ENCODE data around the gene HIBADH.

Gene HIBADH

GRCh38 chr7:27549606-27550005 is 113.1 kb downstream of the HIBADH start:
- no peaks in the 10 kb centered on the region for H3K27me3 ChIP-seq (ENCODE audit: insufficient read depth, low read length)
- no peaks in the 10 kb centered on the region for H3K36me3 ChIP-seq (ENCODE audit: insufficient read depth, low read length)
- no peaks in the 10 kb centered on the region for H3K79me2 ChIP-seq (ENCODE audit: control insufficient read depth, insufficient read depth, low read length, unreplicated experiment)
- no peak overlapping the region for H2AFZ ChIP-seq (ENCODE audit: low read length, unreplicated experiment)
- no peak overlapping the region for H3K4me3 ChIP-seq (ENCODE audit: low read depth, low read length)
- H3K4me1 ChIP-seq (ENCODE audit: control insufficient read depth, insufficient read depth, low read length, unreplicated experiment) = no peaks in the 10 kb centered on the region
- H3K27ac ChIP-seq (ENCODE audit: low read depth, low read length) = no peak overlapping the region

- no peak overlapping the region for H3K27ac ChIP-seq (ENCODE audit: low read depth, low read length)
- no peak overlapping the region for H2AFZ ChIP-seq (ENCODE audit: low read length, unreplicated experiment)
- H3K27me3 ChIP-seq (ENCODE audit: insufficient read depth, low read length) = no peaks in the 10 kb centered on the region
- H3K36me3 ChIP-seq (ENCODE audit: insufficient read depth, low read length) = no peaks in the 10 kb centered on the region
- H3K4me1 ChIP-seq (ENCODE audit: control insufficient read depth, insufficient read depth, low read length, unreplicated experiment) = no peaks in the 10 kb centered on the region
- H3K79me2 ChIP-seq (ENCODE audit: control insufficient read depth, insufficient read depth, low read length, unreplicated experiment) = no peaks in the 10 kb centered on the region
- H3K4me3 ChIP-seq (ENCODE audit: low read depth, low read length) = no peak overlapping the region
Observed at GRCh38 chr7:27548304-27548703, 114.4 kb downstream of the HIBADH start.

GRCh38 chr7:27547401-27547800 is 115.3 kb downstream of the HIBADH start:
- no peaks in the 10 kb centered on the region for H3K4me1 ChIP-seq (ENCODE audit: control insufficient read depth, insufficient read depth, low read length, unreplicated experiment)
- no peak overlapping the region for H3K4me3 ChIP-seq (ENCODE audit: low read depth, low read length)
- H2AFZ ChIP-seq (ENCODE audit: low read length, unreplicated experiment) = no peak overlapping the region
- no peak overlapping the region for H3K27ac ChIP-seq (ENCODE audit: low read depth, low read length)
- H3K79me2 ChIP-seq (ENCODE audit: control insufficient read depth, insufficient read depth, low read length, unreplicated experiment) = no peaks in the 10 kb centered on the region
- 0 out of 2 replicates have a peak, but pooled peaks cover 5% of the 10 kb centered on the region for H3K36me3 ChIP-seq (ENCODE audit: insufficient read depth, low read length)
- H3K27me3 ChIP-seq (ENCODE audit: insufficient read depth, low read length) = no peaks in the 10 kb centered on the region

- Histone ChIP-seq H3K27me3 (ENCODE audit: insufficient read depth, low read length) (no peaks in the 10 kb centered on the region), H2AFZ (ENCODE audit: low read length, unreplicated experiment) (no peak overlapping the region), H3K4me3 (ENCODE audit: low read depth, low read length) (no peak overlapping the region), H3K4me1 (ENCODE audit: control insufficient read depth, insufficient read depth, low read length, unreplicated experiment) (no peaks in the 10 kb centered on the region), H3K79me2 (ENCODE audit: control insufficient read depth, insufficient read depth, low read length, unreplicated experiment) (no peaks in the 10 kb centered on the region), H3K27ac (ENCODE audit: low read depth, low read length) (no peak overlapping the region), H3K36me3 (ENCODE audit: insufficient read depth, low read length) (peaks cover 10% of the 10 kb centered on the region)
Observed at GRCh38 chr7:27546610-27547009, 116.1 kb downstream of the HIBADH start.

- H3K79me2 ChIP-seq (ENCODE audit: control insufficient read depth, insufficient read depth, low read length, unreplicated experiment) = no peaks in the 10 kb centered on the region
- no peaks in the 10 kb centered on the region for H3K4me1 ChIP-seq (ENCODE audit: control insufficient read depth, insufficient read depth, low read length, unreplicated experiment)
- H3K27ac ChIP-seq (ENCODE audit: low read depth, low read length) = no peak overlapping the region
- H3K36me3 ChIP-seq (ENCODE audit: insufficient read depth, low read length) = peaks cover 8% of the 10 kb centered on the region; the same call in 1 of the 2 replicates
- no peak overlapping the region for H3K4me3 ChIP-seq (ENCODE audit: low read depth, low read length)
- H2AFZ ChIP-seq (ENCODE audit: low read length, unreplicated experiment) = no peak overlapping the region
- H3K27me3 ChIP-seq (ENCODE audit: insufficient read depth, low read length) = no peaks in the 10 kb centered on the region
Observed at GRCh38 chr7:27535795-27536194, 126.9 kb downstream of the HIBADH start.

GRCh38 chr7:27533652-27534081 is 129.0 kb downstream of the HIBADH start:
- no peak overlapping the region for H2AFZ ChIP-seq (ENCODE audit: low read length, unreplicated experiment)
- no peaks in the 10 kb centered on the region for H3K79me2 ChIP-seq (ENCODE audit: control insufficient read depth, insufficient read depth, low read length, unreplicated experiment)
- no peak overlapping the region for H3K27ac ChIP-seq (ENCODE audit: low read depth, low read length)
- H3K36me3 ChIP-seq (ENCODE audit: insufficient read depth, low read length) = peaks cover 8% of the 10 kb centered on the region; the same call in 1 of the 2 replicates
- H3K4me3 ChIP-seq (ENCODE audit: low read depth, low read length) = no peak overlapping the region
- H3K27me3 ChIP-seq (ENCODE audit: insufficient read depth, low read length) = no peaks in the 10 kb centered on the region
- no peaks in the 10 kb centered on the region for H3K4me1 ChIP-seq (ENCODE audit: control insufficient read depth, insufficient read depth, low read length, unreplicated experiment)

- Histone ChIP-seq H3K79me2 (ENCODE audit: control insufficient read depth, insufficient read depth, low read length, unreplicated experiment) (no peaks in the 10 kb centered on the region), H3K4me1 (ENCODE audit: control insufficient read depth, insufficient read depth, low read length, unreplicated experiment) (no peaks in the 10 kb centered on the region), H3K4me3 (ENCODE audit: low read depth, low read length) (no peak overlapping the region), H3K27ac (ENCODE audit: low read depth, low read length) (no peak overlapping the region), H2AFZ (ENCODE audit: low read length, unreplicated experiment) (no peak overlapping the region), H3K36me3 (ENCODE audit: insufficient read depth, low read length) (peaks cover 8% of the 10 kb centered on the region; the same call in 1 of the 2 replicates), H3K27me3 (ENCODE audit: insufficient read depth, low read length) (no peaks in the 10 kb centered on the region)
Observed at GRCh38 chr7:27532314-27532713, 130.4 kb downstream of the HIBADH start.

- no peak overlapping the region for H2AFZ ChIP-seq (ENCODE audit: low read length, unreplicated experiment)
- no peaks in the 10 kb centered on the region for H3K27me3 ChIP-seq (ENCODE audit: insufficient read depth, low read length)
- H3K27ac ChIP-seq (ENCODE audit: low read depth, low read length) = no peak overlapping the region
- H3K4me3 ChIP-seq (ENCODE audit: low read depth, low read length) = no peak overlapping the region
- H3K36me3 ChIP-seq (ENCODE audit: insufficient read depth, low read length) = peaks cover 21% of the 10 kb centered on the region
- H3K79me2 ChIP-seq (ENCODE audit: control insufficient read depth, insufficient read depth, low read length, unreplicated experiment) = no peaks in the 10 kb centered on the region
- no peaks in the 10 kb centered on the region for H3K4me1 ChIP-seq (ENCODE audit: control insufficient read depth, insufficient read depth, low read length, unreplicated experiment)
Observed at GRCh38 chr7:27527348-27527714, 135.4 kb downstream of the HIBADH start.

- H3K27ac ChIP-seq (ENCODE audit: low read depth, low read length) = no peak overlapping the region
- H3K4me3 ChIP-seq (ENCODE audit: low read depth, low read length) = no peak overlapping the region
- no peak overlapping the region for H2AFZ ChIP-seq (ENCODE audit: low read length, unreplicated experiment)
- no peaks in the 10 kb centered on the region for H3K4me1 ChIP-seq (ENCODE audit: control insufficient read depth, insufficient read depth, low read length, unreplicated experiment)
- H3K27me3 ChIP-seq (ENCODE audit: insufficient read depth, low read length) = no peaks in the 10 kb centered on the region
- H3K79me2 ChIP-seq (ENCODE audit: control insufficient read depth, insufficient read depth, low read length, unreplicated experiment) = no peaks in the 10 kb centered on the region
- H3K36me3 ChIP-seq (ENCODE audit: insufficient read depth, low read length) = peaks cover 21% of the 10 kb centered on the region
Observed at GRCh38 chr7:27526611-27527347, 135.9 kb downstream of the HIBADH start.

GRCh38 chr7:27526131-27526530 is 136.6 kb downstream of the HIBADH start:
- no peak overlapping the region for H3K27ac ChIP-seq (ENCODE audit: low read depth, low read length)
- no peak overlapping the region for H3K4me3 ChIP-seq (ENCODE audit: low read depth, low read length)
- no peaks in the 10 kb centered on the region for H3K4me1 ChIP-seq (ENCODE audit: control insufficient read depth, insufficient read depth, low read length, unreplicated experiment)

GRCh38 chr7:27523321-27523720 is 139.4 kb downstream of the HIBADH start:
- peaks cover 14% of the 10 kb centered on the region for H3K36me3 ChIP-seq (ENCODE audit: insufficient read depth, low read length)
- no peak overlapping the region for H3K4me3 ChIP-seq (ENCODE audit: low read depth, low read length)
- H2AFZ ChIP-seq (ENCODE audit: low read length, unreplicated experiment) = no peak overlapping the region

More at GRCh38 chr7:27526131-27526530, 136.6 kb downstream of the HIBADH start:
- H3K27me3 ChIP-seq (ENCODE audit: insufficient read depth, low read length) = no peaks in the 10 kb centered on the region
- no peaks in the 10 kb centered on the region for H3K79me2 ChIP-seq (ENCODE audit: control insufficient read depth, insufficient read depth, low read length, unreplicated experiment)
- H3K36me3 ChIP-seq (ENCODE audit: insufficient read depth, low read length) = peaks cover 21% of the 10 kb centered on the region
- H2AFZ ChIP-seq (ENCODE audit: low read length, unreplicated experiment) = no peak overlapping the region

More at GRCh38 chr7:27523321-27523720, 139.4 kb downstream of the HIBADH start:
- H3K27me3 ChIP-seq (ENCODE audit: insufficient read depth, low read length) = no peaks in the 10 kb centered on the region
- no peak overlapping the region for H3K27ac ChIP-seq (ENCODE audit: low read depth, low read length)
- H3K79me2 ChIP-seq (ENCODE audit: control insufficient read depth, insufficient read depth, low read length, unreplicated experiment) = no peaks in the 10 kb centered on the region
- H3K4me1 ChIP-seq (ENCODE audit: control insufficient read depth, insufficient read depth, low read length, unreplicated experiment) = no peaks in the 10 kb centered on the region
